ENCODE data around the gene CC2D2B.
"Not testable (repeated sequence)": the region's sequence is repeated elsewhere in the genome, so short reads cannot be mapped to it uniquely, and the experiment has no call there.

- not testable (repeated sequence) for TF ChIP-seq EP300, CTCF, POLR2AphosphoS5 (IDR thresholded peaks at IDR 0.05)
These were observed 1.7 kb upstream of the CC2D2B start for GRCh38 chr10:95905897-95906580.

Data from gastroesophageal sphincter (tissue), 3 donors.